Activated naive CD8-positive, alpha-beta T cell treated with anti-CD3 and anti-CD28 coated beads, Interleukin-2, amount 10 ng/mL, durations not matched to agents 7 days and 5 days (primary cell): Measurements from ENCODE around the gene PDIA4. TPM values are rescaled to one million over a fixed set of nuclear protein-coding genes. Genes with fewer than 3 reads are reported as not detected.
"Not testable (repeated sequence)": the region's sequence is repeated elsewhere in the genome, so short reads cannot be mapped to it uniquely, and the experiment has no call there.

ENCODE experiments used
- ATAC-seq: fragments of 150-1000 bp; cut with Tn5 transposase; one replicate; pipeline ENCODE4 v1.10.0; 2021; ENCODE audit warnings: low read depth, moderate library complexity
- POLR2A ChIA-PET: fragments of 350-600 bp; sonication (Branson Sonifier 250); formaldehyde crosslinking; loops from one replicate; lab custom pipeline; 2021; ENCODE audit warnings: antibody characterized with exemption; lab: Charles Lee
- DNase-seq: peaks from one replicate; pipeline ENCODE4 v3.0.0; 2021
- H3K27ac Mint-ChIP-seq: one replicate; pipeline ENCODE4 v1.8.0; 2022; ENCODE audit warnings: mild to moderate bottlenecking, mixed read lengths
- H3K27me3 Mint-ChIP-seq: one replicate; pipeline ENCODE4 v1.8.0; 2022; ENCODE audit warnings: mild to moderate bottlenecking, moderate library complexity, mixed read lengths
- H3K36me3 Mint-ChIP-seq: one replicate; pipeline ENCODE4 v1.8.0; 2021; ENCODE audit warnings: mild to moderate bottlenecking, mixed read lengths
- H3K4me1 Mint-ChIP-seq: one replicate; pipeline ENCODE4 v1.8.0; 2021; ENCODE audit warnings: mixed read lengths
- H3K4me3 Mint-ChIP-seq: one replicate; pipeline ENCODE4 v1.8.0; 2022; ENCODE audit warnings: mild to moderate bottlenecking, moderate library complexity, mixed read lengths
- H3K9me3 Mint-ChIP-seq: one replicate; pipeline ENCODE4 v1.8.0; 2021; ENCODE audit warnings: mixed read lengths
- total RNA-seq, 2 experiments: library from RNA; stranded (reverse); gene quantifications; one replicate each; pipeline ENCODE4 v1.2.3, GENCODE V29; 2021

Gene PDIA4
- 10 to 100 TPM; 56.6 to 56.8 TPM for total RNA-seq

- Mint-ChIP-seq H3K36me3 (no peaks in the 10 kb centered on the region), H3K9me3 (no peaks in the 10 kb centered on the region), H3K4me1 (peaks cover 37% of the 10 kb centered on the region), H3K4me3 (peak within 1 kb of the TSS; percentile 94), H3K27me3 (no peaks in the 10 kb centered on the region), H3K27ac (peak within 1 kb of the TSS; percentile 88)
- peak; percentile 99 for DNase-seq
- ATAC-seq: peak; percentile 91
- POLR2A ChIA-PET: interaction anchor here (0.6 to 2.9 kb wide), 4 partner anchors 21 to 118 kb away, joined by 3 to 12 read pairs (median 4); no protein-coding TSS in a partner anchor
Observed at GRCh38 chr7:149028346-149029109, at the start of gene PDIA4. Gene PDIA4 (minus strand): TSS chr7:149028505. CDS start chr7:149028408, 97 bp downstream.

- no peak overlapping the region for H3K27ac Mint-ChIP-seq
Observed at GRCh38 chr7:149077594-149077993, 49.3 kb upstream of the PDIA4 start.

GRCh38 chr7:149075286-149075685 lies 47.0 kb upstream of the PDIA4 start:
- Mint-ChIP-seq H3K4me3 (no peak overlapping the region), H3K27ac (no peak overlapping the region), H3K27me3 (no peaks in the 10 kb centered on the region), H3K4me1 (peaks cover 8% of the 10 kb centered on the region), H3K9me3 (no peaks in the 10 kb centered on the region), H3K36me3 (peaks cover 8% of the 10 kb centered on the region)
- ATAC-seq (no peak), DNase-seq (no peak)
- POLR2A ChIA-PET: no interaction called here

More at GRCh38 chr7:149077594-149077993, 49.3 kb upstream of the PDIA4 start:
- peaks cover 13% of the 10 kb centered on the region for H3K36me3 Mint-ChIP-seq
- no peak overlapping the region for H3K4me3 Mint-ChIP-seq
- no peaks in the 10 kb centered on the region for H3K9me3 Mint-ChIP-seq
- ATAC-seq (no peak), DNase-seq (no peak)
- H3K27me3 Mint-ChIP-seq: no peaks in the 10 kb centered on the region
- peaks cover 9% of the 10 kb centered on the region for H3K4me1 Mint-ChIP-seq
- POLR2A ChIA-PET: no interaction called here

- POLR2A ChIA-PET: no interaction called here
- Mint-ChIP-seq H3K4me3 (no peak overlapping the region), H3K27ac (peak overlapping the region; percentile 26), H3K36me3 (peaks cover 8% of the 10 kb centered on the region), H3K27me3 (no peaks in the 10 kb centered on the region), H3K4me1 (peaks cover 8% of the 10 kb centered on the region), H3K9me3 (no peaks in the 10 kb centered on the region)
- DNase-seq: no peak
- ATAC-seq: no peak
Observed at GRCh38 chr7:149074116-149074885, 46.0 kb upstream of the PDIA4 start.

GRCh38 chr7:149072438-149072775 lies 44.1 kb upstream of the PDIA4 start:
- Mint-ChIP-seq H3K27me3 (no peaks in the 10 kb centered on the region), H3K4me3 (no peak overlapping the region), H3K9me3 (no peaks in the 10 kb centered on the region), H3K4me1 (peaks cover 9% of the 10 kb centered on the region), H3K27ac (no peak overlapping the region), H3K36me3 (peaks cover 10% of the 10 kb centered on the region)
- POLR2A ChIA-PET: no interaction called here
- DNase-seq (no peak), ATAC-seq (no peak)

- POLR2A ChIA-PET: no interaction called here
- ATAC-seq (peak; percentile 54), DNase-seq (peak; percentile 55)
- Mint-ChIP-seq H3K4me3 (peak overlapping the region; percentile 37), H3K4me1 (peaks cover 7% of the 10 kb centered on the region), H3K36me3 (peaks cover 6% of the 10 kb centered on the region), H3K27me3 (no peaks in the 10 kb centered on the region), H3K27ac (no peak overlapping the region), H3K9me3 (no peaks in the 10 kb centered on the region)
Observed at GRCh38 chr7:149071641-149072437, 43.5 kb upstream of the PDIA4 start.

GRCh38 chr7:149071182-149071635 lies 42.9 kb upstream of the PDIA4 start:
- ATAC-seq: no peak
- Mint-ChIP-seq H3K4me3 (no peak overlapping the region), H3K4me1 (peaks cover 4% of the 10 kb centered on the region), H3K36me3 (peaks cover 3% of the 10 kb centered on the region), H3K27me3 (no peaks in the 10 kb centered on the region), H3K27ac (no peak overlapping the region), H3K9me3 (no peaks in the 10 kb centered on the region)
- POLR2A ChIA-PET: no interaction called here
- no peak for DNase-seq

GRCh38 chr7:149070372-149071125 lies 42.2 kb upstream of the PDIA4 start:
- Mint-ChIP-seq H3K36me3 (peaks cover 3% of the 10 kb centered on the region), H3K4me1 (peaks cover 4% of the 10 kb centered on the region), H3K4me3 (no peak overlapping the region), H3K9me3 (no peaks in the 10 kb centered on the region), H3K27me3 (no peaks in the 10 kb centered on the region), H3K27ac (no peak overlapping the region)
- POLR2A ChIA-PET: no interaction called here
- DNase-seq: no peak
- ATAC-seq: no peak

GRCh38 chr7:149067869-149068268 lies 39.6 kb upstream of the PDIA4 start:
- POLR2A ChIA-PET: interaction anchor here (0.6 to 0.7 kb wide), 2 partner anchors 18 to 187 kb away, joined by 5 read pairs; no protein-coding TSS in a partner anchor
- Mint-ChIP-seq H3K27ac (no peak overlapping the region), H3K9me3 (no peaks in the 10 kb centered on the region), H3K27me3 (no peaks in the 10 kb centered on the region), H3K4me3 (no peak overlapping the region), H3K4me1 (peaks cover 4% of the 10 kb centered on the region), H3K36me3 (peaks cover 3% of the 10 kb centered on the region)
- ATAC-seq (no peak), DNase-seq (no peak)

- no peaks in the 10 kb centered on the region for H3K27me3 Mint-ChIP-seq
- no peaks in the 10 kb centered on the region for H3K9me3 Mint-ChIP-seq
- H3K4me1 Mint-ChIP-seq: peaks cover 6% of the 10 kb centered on the region
- peak overlapping the region; percentile 25 for H3K4me3 Mint-ChIP-seq
- no peak overlapping the region for H3K27ac Mint-ChIP-seq
- DNase-seq: no peak
- no peak for ATAC-seq
- H3K36me3 Mint-ChIP-seq: peaks cover 3% of the 10 kb centered on the region
- POLR2A ChIA-PET: no interaction called here
Observed at GRCh38 chr7:149063476-149063875, 35.2 kb upstream of the PDIA4 start.

- ATAC-seq, H3K36me3 Mint-ChIP-seq, H3K4me3 Mint-ChIP-seq, DNase-seq, H3K27me3 Mint-ChIP-seq, H3K9me3 Mint-ChIP-seq, H3K27ac Mint-ChIP-seq, POLR2A ChIA-PET, H3K4me1 Mint-ChIP-seq: not testable (repeated sequence)
Observed at GRCh38 chr7:149062217-149062899, 34.1 kb upstream of the PDIA4 start.

GRCh38 chr7:149060156-149060555 lies 31.9 kb upstream of the PDIA4 start:
- POLR2A ChIA-PET: interaction anchor here (0.7 kb wide), 2 partner anchors 40 to 53 kb away, joined by 6 to 8 read pairs; no protein-coding TSS in a partner anchor
- Mint-ChIP-seq H3K4me1 (peaks cover 5% of the 10 kb centered on the region), H3K27me3 (no peaks in the 10 kb centered on the region), H3K27ac (no peak overlapping the region), H3K36me3 (no peaks in the 10 kb centered on the region), H3K4me3 (no peak overlapping the region), H3K9me3 (no peaks in the 10 kb centered on the region)
- ATAC-seq (no peak), DNase-seq (no peak)
